Measurements from ENCODE around the gene DEXI. TPM values are rescaled to one million over a fixed set of nuclear protein-coding genes. Genes with fewer than 3 reads are reported as not detected.
A peak's percentile ranks its signal among the peaks of the same experiment; 100 is the strongest.

The DEXI gene
- total and polyA plus RNA-seq, 2 of the 13 experiments (the other 11 are each of a cell fraction or from before 2014, with no cell fraction given): 51.5 to 70.4 TPM

- TF ChIP-seq DPF2 (CRISPR knock-in tag; IDR thresholded peaks at IDR 0.05; ENCODE audit: borderline replicate concordance, low read depth) (peak; percentile 50; the same call in 1 of the 2 replicates), ZHX2 (IDR thresholded peaks at IDR 0.05; ENCODE audit: low read depth) (0 out of 2 replicates have a peak, but pooled peaks have one; percentile 33), ZHX2 (CRISPR knock-in tag; IDR thresholded peaks at IDR 0.05; ENCODE audit: borderline replicate concordance) (no peak), ZNF282 (IDR thresholded peaks at IDR 0.05; ENCODE audit: partially characterized antibody) (no peak), TBP (CRISPR knock-in tag; IDR thresholded peaks at IDR 0.05) (no peak), AFF4 (CRISPR knock-in tag; IDR thresholded peaks at IDR 0.05) (no peak), KDM5A (IDR thresholded peaks at IDR 0.05; ENCODE audit: borderline replicate concordance, low read length) (no peak), ZGPAT (CRISPR knock-in tag; IDR thresholded peaks at IDR 0.05) (peak; percentile 48; the same call in 1 of the 2 replicates), ZNF773 (CRISPR knock-in tag; IDR thresholded peaks at IDR 0.05; ENCODE audit: borderline replicate concordance) (no peak), PLSCR1 (CRISPR knock-in tag; IDR thresholded peaks at IDR 0.05; ENCODE audit: borderline replicate concordance) (no peak), SOX13 (IDR thresholded peaks at IDR 0.05) (no peak), SOX13 (CRISPR knock-in tag; conservative IDR thresholded peaks at IDR 0.05 in 1 of 2, IDR thresholded peaks at IDR 0.05 in 1 of 2) (peak in 1 of 2 experiments; percentile 7; a peak in 1 of 4 replicates), CBFB (CRISPR knock-in tag; IDR thresholded peaks at IDR 0.05) (0 out of 2 replicates have a peak, but pooled peaks have one; percentile 5), TEAD3 (CRISPR knock-in tag; optimal IDR thresholded peaks at IDR 0.05; ENCODE audit: borderline replicate concordance) (peak; percentile 43), ZBTB38 (CRISPR knock-in tag; IDR thresholded peaks at IDR 0.05) (peak; percentile 13; the same call in 1 of the 2 replicates)
Measured at GRCh38 chr16:10938796-10939648, 3.2 kb downstream of the DEXI start (continued).
